ENCODE results near the gene TASL. TPM values are rescaled to one million over a fixed set of nuclear protein-coding genes. Genes with fewer than 3 reads are reported as not detected.
"Not testable (repeated sequence)": the region's sequence is repeated elsewhere in the genome, so short reads cannot be mapped to it uniquely, and the experiment has no call there.

Gene TASL
- polyA plus RNA-seq, 1 experiment, result not detected

- no peak for TF ChIP-seq CTCF (IDR thresholded peaks at IDR 0.05; ENCODE audit: low read depth, low read length)
- ChIA-PET POLR2A (no interaction called here), CTCF (no interaction called here)
- no peak for DNase-seq (ENCODE audit: low read depth, low spot score)
- H3K9me3 ChIP-seq (ENCODE audit: control insufficient read depth, insufficient read depth, low read length), result no peaks in the 10 kb centered on the region
- H3K4me3 ChIP-seq (ENCODE audit: low read depth, low read length), result no peak overlapping the region
- H3K27me3 ChIP-seq (ENCODE audit: control insufficient read depth, insufficient read depth, low read length), result no peaks in the 10 kb centered on the region
- no peak overlapping the region for H3K27ac ChIP-seq (ENCODE audit: low read depth, low read length)
Measured at GRCh38 chrX:30568136-30568535, 9.4 kb downstream of the TASL start.

- H3K27ac ChIP-seq (ENCODE audit: low read depth, low read length); POLR2A ChIA-PET; DNase-seq (ENCODE audit: low read depth, low spot score); CTCF ChIA-PET; H3K27me3 ChIP-seq (ENCODE audit: control insufficient read depth, insufficient read depth, low read length); H3K9me3 ChIP-seq (ENCODE audit: control insufficient read depth, insufficient read depth, low read length); H3K4me3 ChIP-seq (ENCODE audit: low read depth, low read length): not testable (repeated sequence)
Measured at GRCh38 chrX:30563070-30563469, 14.5 kb downstream of the TASL start.

- H3K27ac ChIP-seq (ENCODE audit: low read depth, low read length), result no peak overlapping the region
- H3K27me3 ChIP-seq (ENCODE audit: control insufficient read depth, insufficient read depth, low read length), result no peaks in the 10 kb centered on the region
- no peaks in the 10 kb centered on the region for H3K9me3 ChIP-seq (ENCODE audit: control insufficient read depth, insufficient read depth, low read length)
- no peak for TF ChIP-seq CTCF (IDR thresholded peaks at IDR 0.05; ENCODE audit: low read depth, low read length)
- DNase-seq (ENCODE audit: low read depth, low spot score), result no peak
- H3K4me3 ChIP-seq (ENCODE audit: low read depth, low read length), result no peak overlapping the region
- POLR2A ChIA-PET, result no interaction called here
- CTCF ChIA-PET, result interaction anchor here (0.5 to 2.0 kb wide), 2 partner anchors 9 to 189 kb away, joined by 3 to 13 read pairs; no protein-coding TSS in a partner anchor
Measured at GRCh38 chrX:30561191-30561590, 16.4 kb downstream of the TASL start.

GRCh38 chrX:30538271-30538670, 39.3 kb downstream of the TASL start:
- Histone ChIP-seq H3K4me3 (ENCODE audit: low read depth, low read length) (no peak overlapping the region), H3K27ac (ENCODE audit: low read depth, low read length) (no peak overlapping the region), H3K27me3 (ENCODE audit: control insufficient read depth, insufficient read depth, low read length) (no peaks in the 10 kb centered on the region), H3K9me3 (ENCODE audit: control insufficient read depth, insufficient read depth, low read length) (no peaks in the 10 kb centered on the region)
- POLR2A ChIA-PET, result no interaction called here
- CTCF ChIA-PET, result interaction anchor here (0.7 kb wide), 1 partner anchor 254 kb away, joined by 3 read pairs; no protein-coding TSS in a partner anchor
- TF ChIP-seq CTCF (IDR thresholded peaks at IDR 0.05; ENCODE audit: low read depth, low read length), result no peak
- DNase-seq (ENCODE audit: low read depth, low spot score), result no peak

- no peak for TF ChIP-seq CTCF (IDR thresholded peaks at IDR 0.05; ENCODE audit: low read depth, low read length)
- ChIA-PET POLR2A (no interaction called here), CTCF (interaction anchor here (3.5 kb wide), 1 partner anchor 21 kb away, joined by 9 read pairs; no protein-coding TSS in a partner anchor)
- no peaks in the 10 kb centered on the region for H3K9me3 ChIP-seq (ENCODE audit: control insufficient read depth, insufficient read depth, low read length)
- no peak overlapping the region for H3K4me3 ChIP-seq (ENCODE audit: low read depth, low read length)
- DNase-seq (ENCODE audit: low read depth, low spot score), result no peak
- no peaks in the 10 kb centered on the region for H3K27me3 ChIP-seq (ENCODE audit: control insufficient read depth, insufficient read depth, low read length)
- no peak overlapping the region for H3K27ac ChIP-seq (ENCODE audit: low read depth, low read length)
Measured at GRCh38 chrX:30533835-30534234, 43.7 kb downstream of the TASL start.

GRCh38 chrX:30533266-30533665, 44.3 kb downstream of the TASL start:
- TF ChIP-seq CTCF (IDR thresholded peaks at IDR 0.05; ENCODE audit: low read depth, low read length), result no peak
- no peaks in the 10 kb centered on the region for H3K27me3 ChIP-seq (ENCODE audit: control insufficient read depth, insufficient read depth, low read length)
- no peaks in the 10 kb centered on the region for H3K9me3 ChIP-seq (ENCODE audit: control insufficient read depth, insufficient read depth, low read length)
- ChIA-PET POLR2A (no interaction called here), CTCF (interaction anchor here (3.5 kb wide), 1 partner anchor 20 kb away, joined by 9 read pairs; no protein-coding TSS in a partner anchor)
- no peak overlapping the region for H3K27ac ChIP-seq (ENCODE audit: low read depth, low read length)
- no peak overlapping the region for H3K4me3 ChIP-seq (ENCODE audit: low read depth, low read length)
- no peak for DNase-seq (ENCODE audit: low read depth, low spot score)
